K562 (cell line): ENCODE measurements around the gene CLCNKB. TPM values are rescaled to one million over a fixed set of nuclear protein-coding genes. Genes with fewer than 3 reads are reported as not detected.

ENCODE experiments used
- CCAR2 ChIP-seq: fragments of 200-400 bp; formaldehyde crosslinking; IDR thresholded peaks from 2 replicates; pipeline ENCODE4 v1.6.1; 2017; ENCODE audit warnings: mild to moderate bottlenecking, low read depth, low read length
- FOS ChIP-seq: IDR thresholded peaks from 3 replicates; pipeline ENCODE4 v1.6.1; 2011; ENCODE audit not compliant: insufficient read length; ENCODE audit errors: extremely low read depth
- HNRNPH1 ChIP-seq: fragments of 200-400 bp; formaldehyde crosslinking; optimal IDR thresholded peaks from 2 replicates; pipeline ENCODE3; 2017; ENCODE audit warnings: low read depth, mild to moderate bottlenecking, low read length, moderate library complexity
- KDM2B ChIP-seq: fragments of 250-450 bp; sonication (Bioruptor Pico); IDR thresholded peaks from 2 replicates; pipeline ENCODE4 v1.8.0; 2021; ENCODE audit warnings: mild to moderate bottlenecking, moderate library complexity
- MEIS2 ChIP-seq: fragments of 450-650 bp; IDR thresholded peaks from 2 replicates; pipeline ENCODE4 v1.6.1; 2014; ENCODE audit warnings: mild to moderate bottlenecking; ENCODE audit not compliant: partially characterized antibody
- RCOR1 ChIP-seq, 2 experiments: IDR thresholded peaks; 2 replicates each; pipeline ENCODE4 v1.6.1; 2012; ENCODE audit warnings: low read depth in 2 of 2, low read length in 2 of 2, borderline replicate concordance in 1 of 2, improper control_type of control experiment in 1 of 2
- RFX1 ChIP-seq: fragments of 450-650 bp; IDR thresholded peaks from 2 replicates; pipeline ENCODE4 v1.6.1; 2016; ENCODE audit warnings: mild to moderate bottlenecking, moderate library complexity
- XRCC5 ChIP-seq: fragments of 200-400 bp; formaldehyde crosslinking; IDR thresholded peaks from 2 replicates; pipeline ENCODE4 v1.6.1; 2017; ENCODE audit warnings: low read depth, mild to moderate bottlenecking, low read length
- polyA plus RNA-seq, 8 experiments: library from polyadenylated mRNA; depleted of rRNA in 4 of 8; stranded (reverse) in 5 of 8; unstranded in 3 of 8; fragments of >200 nt; fragmentation: Nextera tagmentation in 2 of 8; fragmentation: Illumina TruSeq in 1 of 8; extraction: Ambion mirVana in 2 of 8; extraction: Trizol in 1 of 8; gene quantifications; 2 replicates each; pipeline versions ENCODE4 v1.2.1 to v1.2.3, GENCODE V29; 2011 to 2014; ENCODE audit warnings: inconsistent platforms in 1 of 8, missing spikeins in 1 of 8
- total RNA-seq, 7 experiments: library from RNA; depleted of rRNA in 6 of 7; stranded (reverse); fragments of >200 nt in 6 of 7; fragmentation: Illumina TruSeq in 2 of 7; extraction: Trizol in 2 of 7; gene quantifications; 2 replicates each; pipeline versions ENCODE4 v1.2.1 to v1.2.3, GENCODE V29; 2011 to 2021; ENCODE audit warnings: low replicate concordance in 1 of 7
- TF ChIP-seq, protein P1 (sequence below): sonication (generic); formaldehyde crosslinking; IDR thresholded peaks from 2 replicates; pipeline ENCODE4 v1.8.0; 2022; ENCODE audit warnings: mild to moderate bottlenecking, missing genetic modification reagents, borderline replicate concordance
- TF ChIP-seq, protein P2 (sequence below): fragments of 250-450 bp; sonication (Bioruptor Pico); IDR thresholded peaks from 2 replicates; pipeline ENCODE4 v1.8.0; 2021; ENCODE audit warnings: moderate library complexity, mild to moderate bottlenecking, inconsistent platforms
- TF ChIP-seq, protein P3 (sequence below): fragments of 250-450 bp; sonication (Bioruptor Pico); IDR thresholded peaks from 2 replicates; pipeline ENCODE4 v1.8.0; 2022; ENCODE audit warnings: inconsistent platforms
- TF ChIP-seq, protein P4 (sequence below): fragments of 250-450 bp; sonication (Bioruptor Pico); IDR thresholded peaks from 2 replicates; pipeline ENCODE4 v1.5.1; 2021; ENCODE audit warnings: mild to moderate bottlenecking
- TF ChIP-seq, protein P5 (sequence below): sonication (generic); formaldehyde crosslinking; IDR thresholded peaks from 2 replicates; pipeline ENCODE4 v1.8.0; 2022; ENCODE audit warnings: mild to moderate bottlenecking, low read depth, missing genetic modification reagents
- TF ChIP-seq, protein P6 (sequence below): sonication (generic); formaldehyde crosslinking; IDR thresholded peaks from 2 replicates; pipeline ENCODE4 v1.8.0; 2022; ENCODE audit warnings: missing genetic modification reagents, mild to moderate bottlenecking, moderate library complexity, borderline replicate concordance
- TF ChIP-seq, protein P7 (sequence below): sonication (generic); formaldehyde crosslinking; IDR thresholded peaks from 2 replicates; pipeline ENCODE4 v1.8.0; 2022; ENCODE audit warnings: mild to moderate bottlenecking, missing genetic modification reagents

CLCNKB gene
- total and polyA plus RNA-seq, 9 of the 15 experiments (the other 6 are each of a cell fraction or from before 2014, with no cell fraction given) = 0.08 to 1.7 (median 0.64) TPM

DNA sequence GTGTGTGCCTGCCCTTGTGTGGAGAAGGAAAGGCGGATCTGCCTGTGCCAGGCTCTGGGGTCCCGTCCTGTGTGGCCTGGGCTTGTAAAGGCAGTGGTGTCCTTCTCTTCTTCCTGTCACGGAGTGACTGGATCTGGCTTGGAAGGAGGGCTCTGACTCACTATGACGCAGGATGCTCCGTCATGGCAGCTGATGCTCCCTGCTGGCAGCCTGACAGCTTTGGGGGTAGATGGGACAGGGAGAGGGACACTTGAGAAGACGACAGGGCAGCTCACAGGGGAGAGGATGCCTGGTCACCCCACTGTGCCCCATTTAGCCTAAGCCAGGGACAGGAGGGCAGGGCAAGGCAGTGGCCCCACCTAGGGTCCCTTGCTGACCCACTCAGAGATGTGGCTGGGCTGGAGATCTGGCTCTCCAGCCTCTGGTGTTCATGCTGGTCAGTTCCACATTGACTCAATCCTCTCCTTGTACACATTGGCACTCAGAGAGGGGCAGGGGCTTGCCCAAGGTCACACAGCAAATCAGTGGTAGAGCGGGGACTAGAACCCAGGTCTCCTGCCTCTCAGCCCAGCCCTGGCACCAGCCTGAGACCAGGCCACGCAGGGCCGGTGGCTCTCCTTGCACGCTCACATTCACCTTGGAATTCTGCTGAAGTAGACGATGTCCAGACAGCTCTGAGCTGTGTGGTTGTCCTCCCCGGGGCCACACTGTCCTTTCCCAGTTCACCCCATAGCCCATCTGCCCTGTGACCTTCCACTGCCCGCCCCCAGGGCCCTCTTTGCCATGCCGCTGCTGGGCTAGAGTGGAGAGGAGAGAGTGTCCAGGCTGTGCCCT lies 32.7 kb downstream of the CLCNKB start (continued):
- TF ChIP-seq, protein P1, sequence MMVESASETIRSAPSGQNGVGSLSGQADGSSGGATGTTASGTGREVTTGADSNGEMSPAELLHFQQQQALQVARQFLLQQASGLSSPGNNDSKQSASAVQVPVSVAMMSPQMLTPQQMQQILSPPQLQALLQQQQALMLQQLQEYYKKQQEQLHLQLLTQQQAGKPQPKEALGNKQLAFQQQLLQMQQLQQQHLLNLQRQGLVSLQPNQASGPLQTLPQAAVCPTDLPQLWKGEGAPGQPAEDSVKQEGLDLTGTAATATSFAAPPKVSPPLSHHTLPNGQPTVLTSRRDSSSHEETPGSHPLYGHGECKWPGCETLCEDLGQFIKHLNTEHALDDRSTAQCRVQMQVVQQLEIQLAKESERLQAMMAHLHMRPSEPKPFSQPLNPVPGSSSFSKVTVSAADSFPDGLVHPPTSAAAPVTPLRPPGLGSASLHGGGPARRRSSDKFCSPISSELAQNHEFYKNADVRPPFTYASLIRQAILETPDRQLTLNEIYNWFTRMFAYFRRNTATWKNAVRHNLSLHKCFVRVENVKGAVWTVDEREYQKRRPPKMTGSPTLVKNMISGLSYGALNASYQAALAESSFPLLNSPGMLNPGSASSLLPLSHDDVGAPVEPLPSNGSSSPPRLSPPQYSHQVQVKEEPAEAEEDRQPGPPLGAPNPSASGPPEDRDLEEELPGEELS (CRISPR knock-in tag) = 0 out of 2 replicates have a peak, but pooled peaks have one; percentile 52
- TF ChIP-seq, protein P2, sequence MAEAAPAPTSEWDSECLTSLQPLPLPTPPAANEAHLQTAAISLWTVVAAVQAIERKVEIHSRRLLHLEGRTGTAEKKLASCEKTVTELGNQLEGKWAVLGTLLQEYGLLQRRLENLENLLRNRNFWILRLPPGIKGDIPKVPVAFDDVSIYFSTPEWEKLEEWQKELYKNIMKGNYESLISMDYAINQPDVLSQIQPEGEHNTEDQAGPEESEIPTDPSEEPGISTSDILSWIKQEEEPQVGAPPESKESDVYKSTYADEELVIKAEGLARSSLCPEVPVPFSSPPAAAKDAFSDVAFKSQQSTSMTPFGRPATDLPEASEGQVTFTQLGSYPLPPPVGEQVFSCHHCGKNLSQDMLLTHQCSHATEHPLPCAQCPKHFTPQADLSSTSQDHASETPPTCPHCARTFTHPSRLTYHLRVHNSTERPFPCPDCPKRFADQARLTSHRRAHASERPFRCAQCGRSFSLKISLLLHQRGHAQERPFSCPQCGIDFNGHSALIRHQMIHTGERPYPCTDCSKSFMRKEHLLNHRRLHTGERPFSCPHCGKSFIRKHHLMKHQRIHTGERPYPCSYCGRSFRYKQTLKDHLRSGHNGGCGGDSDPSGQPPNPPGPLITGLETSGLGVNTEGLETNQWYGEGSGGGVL (CRISPR knock-in tag) = no peak
- TF ChIP-seq, protein P3, sequence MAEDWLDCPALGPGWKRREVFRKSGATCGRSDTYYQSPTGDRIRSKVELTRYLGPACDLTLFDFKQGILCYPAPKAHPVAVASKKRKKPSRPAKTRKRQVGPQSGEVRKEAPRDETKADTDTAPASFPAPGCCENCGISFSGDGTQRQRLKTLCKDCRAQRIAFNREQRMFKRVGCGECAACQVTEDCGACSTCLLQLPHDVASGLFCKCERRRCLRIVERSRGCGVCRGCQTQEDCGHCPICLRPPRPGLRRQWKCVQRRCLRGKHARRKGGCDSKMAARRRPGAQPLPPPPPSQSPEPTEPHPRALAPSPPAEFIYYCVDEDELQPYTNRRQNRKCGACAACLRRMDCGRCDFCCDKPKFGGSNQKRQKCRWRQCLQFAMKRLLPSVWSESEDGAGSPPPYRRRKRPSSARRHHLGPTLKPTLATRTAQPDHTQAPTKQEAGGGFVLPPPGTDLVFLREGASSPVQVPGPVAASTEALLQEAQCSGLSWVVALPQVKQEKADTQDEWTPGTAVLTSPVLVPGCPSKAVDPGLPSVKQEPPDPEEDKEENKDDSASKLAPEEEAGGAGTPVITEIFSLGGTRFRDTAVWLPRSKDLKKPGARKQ (CRISPR knock-in tag) = no peak
- TF ChIP-seq XRCC5 (0 out of 2 replicates have a peak, but pooled peaks have one; percentile 29), MEIS2 (peak; percentile 65), KDM2B (no peak), CCAR2 (no peak), RCOR1 (IDR thresholded peaks at IDR 0.05; ENCODE audit: borderline replicate concordance in 1 of 2, low read depth in 2 of 2, low read length in 2 of 2) (peak in 1 of 2 experiments; percentile 75; a peak in 2 of 4 replicates), HNRNPH1 (no peak), FOS (peak; percentile 28), RFX1 (no peak)
- TF ChIP-seq, protein P4, sequence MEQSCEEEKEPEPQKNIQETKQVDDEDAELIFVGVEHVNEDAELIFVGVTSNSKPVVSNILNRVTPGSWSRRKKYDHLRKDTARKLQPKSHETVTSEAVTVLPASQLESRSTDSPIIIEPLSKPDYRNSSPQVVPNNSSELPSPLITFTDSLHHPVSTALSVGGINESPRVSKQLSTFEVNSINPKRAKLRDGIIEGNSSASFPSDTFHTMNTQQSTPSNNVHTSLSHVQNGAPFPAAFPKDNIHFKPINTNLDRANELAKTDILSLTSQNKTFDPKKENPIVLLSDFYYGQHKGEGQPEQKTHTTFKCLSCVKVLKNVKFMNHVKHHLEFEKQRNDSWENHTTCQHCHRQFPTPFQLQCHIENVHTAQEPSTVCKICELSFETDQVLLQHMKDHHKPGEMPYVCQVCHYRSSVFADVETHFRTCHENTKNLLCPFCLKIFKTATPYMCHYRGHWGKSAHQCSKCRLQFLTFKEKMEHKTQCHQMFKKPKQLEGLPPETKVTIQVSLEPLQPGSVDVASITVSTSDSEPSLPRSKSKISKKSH = no peak
- TF ChIP-seq, protein P5, sequence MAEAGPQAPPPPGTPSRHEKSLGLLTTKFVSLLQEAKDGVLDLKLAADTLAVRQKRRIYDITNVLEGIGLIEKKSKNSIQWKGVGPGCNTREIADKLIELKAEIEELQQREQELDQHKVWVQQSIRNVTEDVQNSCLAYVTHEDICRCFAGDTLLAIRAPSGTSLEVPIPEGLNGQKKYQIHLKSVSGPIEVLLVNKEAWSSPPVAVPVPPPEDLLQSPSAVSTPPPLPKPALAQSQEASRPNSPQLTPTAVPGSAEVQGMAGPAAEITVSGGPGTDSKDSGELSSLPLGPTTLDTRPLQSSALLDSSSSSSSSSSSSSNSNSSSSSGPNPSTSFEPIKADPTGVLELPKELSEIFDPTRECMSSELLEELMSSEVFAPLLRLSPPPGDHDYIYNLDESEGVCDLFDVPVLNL (CRISPR knock-in tag) = no peak
- TF ChIP-seq, protein P6, sequence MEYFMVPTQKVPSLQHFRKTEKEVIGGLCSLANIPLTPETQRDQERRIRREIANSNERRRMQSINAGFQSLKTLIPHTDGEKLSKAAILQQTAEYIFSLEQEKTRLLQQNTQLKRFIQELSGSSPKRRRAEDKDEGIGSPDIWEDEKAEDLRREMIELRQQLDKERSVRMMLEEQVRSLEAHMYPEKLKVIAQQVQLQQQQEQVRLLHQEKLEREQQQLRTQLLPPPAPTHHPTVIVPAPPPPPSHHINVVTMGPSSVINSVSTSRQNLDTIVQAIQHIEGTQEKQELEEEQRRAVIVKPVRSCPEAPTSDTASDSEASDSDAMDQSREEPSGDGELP = peak; percentile 95
- TF ChIP-seq, protein P7, sequence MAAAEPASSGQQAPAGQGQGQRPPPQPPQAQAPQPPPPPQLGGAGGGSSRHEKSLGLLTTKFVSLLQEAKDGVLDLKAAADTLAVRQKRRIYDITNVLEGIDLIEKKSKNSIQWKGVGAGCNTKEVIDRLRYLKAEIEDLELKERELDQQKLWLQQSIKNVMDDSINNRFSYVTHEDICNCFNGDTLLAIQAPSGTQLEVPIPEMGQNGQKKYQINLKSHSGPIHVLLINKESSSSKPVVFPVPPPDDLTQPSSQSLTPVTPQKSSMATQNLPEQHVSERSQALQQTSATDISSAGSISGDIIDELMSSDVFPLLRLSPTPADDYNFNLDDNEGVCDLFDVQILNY (CRISPR knock-in tag) = no peak
